ENCODE results near the gene GOLGA6A.

DNA sequence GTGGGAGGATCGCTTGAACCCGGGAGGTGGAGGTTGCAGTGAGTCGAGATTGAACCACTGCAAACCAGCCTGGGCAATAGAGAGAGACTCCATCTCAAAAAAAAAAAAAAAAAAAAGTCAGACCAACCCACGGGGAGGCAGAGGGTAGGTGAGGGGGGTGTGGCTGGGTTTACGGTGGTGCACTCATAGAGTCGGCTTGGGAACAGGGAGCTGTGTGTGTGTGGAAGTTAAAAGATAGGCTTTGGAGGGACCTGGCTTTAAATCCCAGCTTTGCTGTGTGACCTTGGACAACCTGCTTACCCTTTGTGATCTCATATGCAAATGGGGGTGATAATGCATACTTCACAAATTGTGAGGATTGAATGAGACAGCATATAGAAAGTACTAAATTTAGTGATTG lies 38.1 kb upstream of the GOLGA6A start:
- TF ChIP-seq, protein P1, sequence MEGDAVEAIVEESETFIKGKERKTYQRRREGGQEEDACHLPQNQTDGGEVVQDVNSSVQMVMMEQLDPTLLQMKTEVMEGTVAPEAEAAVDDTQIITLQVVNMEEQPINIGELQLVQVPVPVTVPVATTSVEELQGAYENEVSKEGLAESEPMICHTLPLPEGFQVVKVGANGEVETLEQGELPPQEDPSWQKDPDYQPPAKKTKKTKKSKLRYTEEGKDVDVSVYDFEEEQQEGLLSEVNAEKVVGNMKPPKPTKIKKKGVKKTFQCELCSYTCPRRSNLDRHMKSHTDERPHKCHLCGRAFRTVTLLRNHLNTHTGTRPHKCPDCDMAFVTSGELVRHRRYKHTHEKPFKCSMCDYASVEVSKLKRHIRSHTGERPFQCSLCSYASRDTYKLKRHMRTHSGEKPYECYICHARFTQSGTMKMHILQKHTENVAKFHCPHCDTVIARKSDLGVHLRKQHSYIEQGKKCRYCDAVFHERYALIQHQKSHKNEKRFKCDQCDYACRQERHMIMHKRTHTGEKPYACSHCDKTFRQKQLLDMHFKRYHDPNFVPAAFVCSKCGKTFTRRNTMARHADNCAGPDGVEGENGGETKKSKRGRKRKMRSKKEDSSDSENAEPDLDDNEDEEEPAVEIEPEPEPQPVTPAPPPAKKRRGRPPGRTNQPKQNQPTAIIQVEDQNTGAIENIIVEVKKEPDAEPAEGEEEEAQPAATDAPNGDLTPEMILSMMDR (IDR thresholded peaks at IDR 0.05; ENCODE audit: low read length): no peak
- TF ChIP-seq EZH2 (IDR thresholded peaks at IDR 0.05; ENCODE audit: borderline replicate concordance, low read length): no peak

Data from OCI-LY1 (cell line).